Non-pigmented ciliary epithelial cell (primary cell): Measurements from ENCODE around the gene PDIA4.
"Not testable (repeated sequence)": the region's sequence is repeated elsewhere in the genome, so short reads cannot be mapped to it uniquely, and the experiment has no call there.

ENCODE experiments used
- DNase-seq: peaks from one replicate; pipeline ENCODE4 v3.0.0-alpha.2; 2010; ENCODE audit warnings: low read depth

Gene PDIA4

DNA sequence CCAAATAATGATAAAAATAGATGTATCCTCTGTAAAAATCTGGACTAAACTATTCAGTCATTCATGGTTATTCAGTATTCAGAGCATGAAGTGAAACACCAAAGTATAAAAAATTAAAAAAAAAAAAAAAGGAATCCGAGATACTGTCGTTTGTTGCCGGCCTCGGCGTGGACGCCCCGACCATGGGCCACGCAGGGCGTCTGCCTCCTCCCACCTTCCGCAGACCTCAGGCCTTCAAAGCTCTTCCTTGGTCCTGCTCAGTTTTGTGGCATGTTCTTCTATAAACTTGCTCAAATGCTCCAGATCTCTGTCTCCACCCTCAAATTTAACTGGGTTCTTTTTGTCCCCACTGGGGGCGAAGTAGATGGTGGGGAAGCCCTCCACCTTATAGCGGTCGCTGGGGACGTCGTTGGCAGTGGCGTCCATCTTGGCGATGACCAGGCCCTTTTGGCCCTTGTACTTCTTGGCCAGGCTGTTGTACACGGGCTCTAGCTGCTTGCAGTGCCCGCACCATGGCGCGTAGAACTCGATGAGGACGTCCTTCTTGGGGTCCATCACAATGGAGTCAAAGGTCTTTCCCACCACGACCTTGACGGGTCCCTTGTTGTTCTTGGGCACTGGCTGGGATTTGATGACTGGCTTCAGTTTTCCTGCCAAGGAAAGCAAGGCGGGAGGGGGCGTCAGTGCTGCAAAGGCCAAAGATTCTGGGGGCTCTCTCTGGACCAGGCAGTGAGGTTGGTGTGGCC is 24.6 kb downstream of the PDIA4 start:
- DNase-seq, result no peak

DNA sequence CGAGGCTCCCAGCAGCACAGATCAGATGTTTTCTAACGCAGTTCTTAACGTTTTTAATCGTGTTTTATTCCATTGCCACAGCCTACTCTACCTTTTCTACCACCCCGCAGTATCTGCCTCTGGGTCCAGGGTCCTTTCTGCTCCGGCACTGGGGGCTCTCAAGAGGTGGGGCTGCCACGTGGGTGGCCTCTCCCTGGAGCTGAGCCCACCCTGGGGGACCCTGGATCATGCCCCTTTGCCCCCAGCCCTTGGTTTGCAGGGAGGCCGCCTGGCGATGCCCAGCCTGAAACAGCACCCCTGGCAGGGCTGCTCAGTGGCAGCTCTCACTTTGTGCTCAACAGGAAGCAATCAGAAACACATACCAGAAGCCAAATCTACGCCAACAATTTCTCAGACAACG is 25.3 kb downstream of the PDIA4 start:
- no peak for DNase-seq

DNA sequence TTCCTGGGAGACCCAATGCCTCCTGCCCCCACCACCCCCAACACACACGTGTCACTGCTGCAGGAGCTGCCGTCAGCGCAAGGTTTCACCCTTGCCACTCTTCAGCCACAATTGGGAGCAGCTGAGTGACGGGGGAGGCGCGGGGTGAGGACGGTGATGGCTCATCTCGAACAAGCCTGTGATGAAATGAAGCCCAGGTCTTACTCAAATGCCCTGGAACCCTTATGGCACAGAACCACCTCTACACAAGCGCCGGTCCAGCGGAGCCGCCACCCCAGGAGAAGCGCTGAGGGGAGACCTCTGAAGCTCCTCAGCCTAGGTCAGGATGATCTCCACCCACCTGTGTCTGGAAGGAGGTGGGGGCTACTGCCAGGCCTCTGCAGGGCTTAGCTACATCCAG is 25.7 kb downstream of the PDIA4 start:
- DNase-seq, result no peak

DNA sequence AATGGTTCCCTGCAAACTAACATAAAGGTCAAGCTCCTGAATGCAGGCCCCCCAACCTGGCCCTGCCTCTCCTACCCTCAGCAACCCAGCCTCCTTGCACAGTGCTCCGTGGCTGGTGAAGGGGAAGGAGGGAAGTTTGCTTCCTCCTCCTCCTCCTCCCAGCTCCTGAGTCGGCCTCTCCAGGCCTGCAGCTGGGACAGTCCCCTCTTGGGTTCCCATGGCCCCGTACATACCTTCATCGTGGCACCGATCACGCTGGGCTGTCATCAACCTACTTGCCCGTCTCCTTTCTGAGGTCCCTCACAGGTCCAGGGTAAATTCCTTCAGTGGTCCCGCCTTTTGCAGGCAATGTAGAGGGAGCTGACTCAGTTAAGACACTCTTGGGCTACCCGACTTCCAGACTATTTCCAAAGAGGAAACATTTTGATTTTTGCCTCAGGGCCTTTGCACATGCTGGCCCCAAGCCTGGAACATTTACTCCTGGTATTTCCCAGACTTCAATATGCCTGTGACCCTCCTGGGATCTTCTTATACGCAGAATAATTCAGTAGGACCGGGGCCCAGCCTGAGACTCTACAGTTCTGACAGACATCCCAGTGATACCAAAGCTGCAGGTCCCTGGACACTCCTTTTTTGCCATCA is 26.8 kb downstream of the PDIA4 start:
- DNase-seq, result no peak

DNA sequence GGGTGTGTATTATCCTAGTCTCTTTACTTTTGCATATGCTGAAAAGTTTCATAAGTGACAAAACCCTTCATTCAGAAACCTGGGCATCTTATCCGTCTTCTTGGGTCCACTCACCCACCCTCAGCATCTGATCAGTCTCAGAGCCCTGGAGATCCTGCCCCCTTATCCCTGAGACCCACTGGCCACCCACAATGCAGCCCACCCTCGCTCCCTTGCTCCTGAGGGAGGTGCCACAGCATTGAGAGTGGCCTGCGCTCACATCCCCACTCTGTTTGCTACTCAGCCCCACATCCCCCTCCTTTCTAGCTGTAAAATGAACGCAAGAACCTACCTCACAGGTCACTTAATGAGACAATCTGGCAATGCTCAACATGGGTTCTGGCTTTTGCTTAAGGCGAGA is 27.3 kb downstream of the PDIA4 start:
- no peak for DNase-seq

DNA sequence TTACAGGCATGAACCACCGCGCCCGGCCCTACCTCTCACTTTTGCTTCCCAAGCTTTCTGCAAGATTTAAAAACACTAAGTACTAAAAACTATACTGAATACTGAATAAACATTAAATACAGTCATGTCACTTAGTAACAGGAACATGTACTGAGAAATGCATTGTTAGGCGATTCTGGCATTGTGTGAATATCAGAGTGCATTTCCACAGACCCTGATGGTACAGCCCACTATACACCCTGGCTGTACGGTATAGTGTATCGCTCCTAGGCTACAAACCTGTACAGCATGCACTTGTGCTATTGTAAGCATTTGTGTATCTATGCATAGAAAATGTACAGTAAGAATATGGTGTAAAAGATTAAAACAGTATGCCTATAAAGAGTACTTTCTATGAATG is 29.1 kb downstream of the PDIA4 start:
- DNase-seq, result no peak

DNA sequence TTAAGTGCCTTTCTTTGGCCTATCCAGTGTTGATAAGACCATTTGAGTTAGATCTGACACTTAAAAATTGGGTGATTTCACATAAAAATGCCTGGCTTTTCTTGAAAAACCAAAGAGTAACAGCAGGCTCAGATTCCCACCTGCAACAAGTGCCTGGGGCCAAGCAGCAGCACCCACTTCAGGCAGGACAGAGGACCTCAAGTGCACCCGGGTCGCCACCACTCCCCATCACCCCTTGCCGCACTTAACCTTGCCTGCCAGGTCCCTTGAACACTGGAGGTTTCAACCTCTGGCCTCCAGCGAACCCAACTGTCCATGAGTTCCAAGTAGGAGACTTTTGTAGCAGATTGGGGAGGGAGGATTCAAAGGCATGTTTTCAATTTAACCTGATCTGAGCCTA is 30.8 kb downstream of the PDIA4 start:
- no peak for DNase-seq

DNA sequence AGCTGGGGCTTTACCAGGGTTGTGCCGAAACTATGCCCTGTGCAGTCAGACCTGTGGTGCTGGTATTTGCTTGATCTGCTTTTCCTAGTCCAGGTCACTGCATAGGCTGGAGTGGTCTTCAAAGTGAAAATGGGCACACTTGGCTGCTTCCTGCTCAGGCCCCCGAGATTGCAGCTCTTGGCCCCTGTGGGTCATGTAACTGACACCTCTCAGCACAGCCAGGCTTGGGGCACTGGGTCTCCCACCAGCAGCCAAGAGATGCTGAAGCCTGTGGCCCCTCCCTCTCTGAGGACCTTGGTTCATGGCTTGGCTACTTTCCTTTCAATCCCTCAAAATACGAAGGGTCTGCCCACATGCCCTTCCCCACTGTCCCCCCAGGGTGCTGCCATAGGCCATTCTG is 33.7 kb downstream of the PDIA4 start:
- no peak for DNase-seq

DNA sequence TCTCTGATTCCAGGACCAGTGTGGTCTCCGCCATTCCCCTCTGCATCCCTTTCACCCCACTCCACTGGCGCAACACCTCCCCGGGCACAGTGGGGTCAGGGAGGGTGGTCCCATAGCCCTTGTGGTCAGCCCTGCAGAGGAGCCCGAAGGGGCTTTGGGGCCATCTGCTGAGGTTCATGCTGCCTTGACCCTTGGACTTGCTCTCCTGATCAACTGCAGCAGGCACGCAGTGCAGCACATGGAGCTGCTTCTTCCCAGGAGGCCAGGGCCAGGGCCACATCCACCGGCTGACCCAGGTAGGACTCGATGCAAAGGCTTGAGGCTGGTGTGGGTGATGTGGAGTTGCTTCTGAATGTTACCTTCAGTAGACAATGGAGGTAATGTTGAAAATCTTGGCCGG is 35.1 kb downstream of the PDIA4 start:
- no peak for DNase-seq

DNA sequence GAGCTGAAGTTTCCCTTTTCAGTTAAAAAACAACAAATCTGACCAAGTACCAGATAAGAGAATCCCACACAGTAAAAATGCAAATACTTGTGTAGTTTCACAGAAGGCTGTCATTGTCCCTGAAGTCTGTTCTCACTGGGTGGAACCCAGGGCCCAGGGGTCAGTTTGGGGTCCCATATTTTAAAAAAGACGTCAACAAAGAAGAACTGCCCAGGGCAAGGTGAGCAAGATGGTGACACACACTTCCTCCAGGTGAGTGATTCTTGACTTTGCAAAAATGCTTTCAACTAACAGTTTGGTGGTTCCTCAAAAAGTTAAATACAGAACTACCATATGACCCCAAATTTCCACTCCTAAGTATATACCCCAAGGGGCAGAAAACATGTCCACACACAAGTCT is 36.8 kb downstream of the PDIA4 start:
- DNase-seq, result no peak

DNA sequence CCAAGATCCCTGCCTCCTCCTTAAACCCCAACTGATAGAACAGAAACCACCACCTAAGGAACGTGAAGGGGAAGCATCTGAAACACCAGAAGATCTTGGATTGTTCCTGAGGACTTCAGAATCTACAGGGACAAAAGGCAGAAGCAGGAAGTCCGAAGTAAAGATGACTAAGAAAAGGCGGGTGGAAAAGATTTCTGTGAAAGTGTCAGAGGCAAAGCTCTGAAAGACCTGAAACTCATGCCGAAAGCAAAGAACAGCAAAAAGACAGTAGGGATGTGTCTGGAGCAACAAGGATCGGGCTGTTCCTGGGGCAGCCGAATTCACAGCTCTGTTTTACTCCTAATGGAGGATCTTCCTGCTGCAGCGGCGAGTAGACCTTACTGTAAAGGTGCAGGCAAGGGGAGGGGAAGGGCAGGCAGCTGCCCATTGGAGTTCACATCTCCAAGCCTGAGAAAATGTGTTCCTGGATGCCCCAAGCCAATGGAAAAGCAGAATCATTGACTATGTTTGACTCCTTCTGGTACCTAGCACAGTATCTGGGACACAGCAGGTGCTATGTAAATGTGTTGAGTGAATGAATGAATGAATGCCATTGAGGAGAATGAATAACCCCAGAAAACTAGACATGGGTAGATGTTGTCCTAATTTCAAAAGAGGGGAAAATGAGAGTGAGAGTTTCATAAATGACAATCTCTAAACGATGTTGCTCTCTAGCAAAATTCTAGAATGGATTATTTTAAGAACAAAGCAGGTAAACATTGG is 40.4 kb downstream of the PDIA4 start:
- no peak for DNase-seq

DNA sequence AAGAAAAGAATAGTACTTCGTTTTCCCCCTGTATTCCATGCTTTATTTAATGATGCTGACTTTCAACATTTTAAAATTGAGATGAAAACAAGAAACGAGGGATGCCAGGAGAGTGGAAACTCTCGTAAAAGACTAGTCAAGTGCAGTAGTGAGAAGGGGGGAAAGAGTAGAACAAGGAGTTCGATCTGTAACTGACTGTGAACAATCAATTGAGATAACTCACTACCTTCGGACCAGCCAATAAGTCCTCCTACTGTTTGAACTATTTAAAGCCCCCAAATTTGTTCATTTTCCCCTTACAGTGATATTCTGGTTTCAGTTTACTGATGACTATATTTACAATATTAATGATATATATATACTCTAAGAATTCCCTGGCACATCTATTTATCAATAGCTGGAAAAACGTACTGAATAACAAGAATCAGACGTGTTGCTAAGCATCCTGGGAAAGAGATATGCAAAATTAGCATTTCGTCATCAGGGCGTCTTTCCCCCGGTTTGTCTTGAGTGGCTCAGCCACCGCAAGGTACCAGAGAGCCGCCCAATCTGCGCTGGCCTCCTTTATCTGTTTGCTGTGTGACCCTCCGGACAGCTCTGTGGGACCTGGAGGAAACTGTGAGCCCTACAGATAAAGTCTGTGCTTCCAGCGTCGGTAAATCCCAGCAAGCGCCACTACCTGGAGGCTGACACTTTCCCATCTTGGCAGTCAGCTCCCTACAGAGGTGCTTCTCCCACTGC is 41.1 kb downstream of the PDIA4 start:
- DNase-seq, result peak; percentile 73

DNA sequence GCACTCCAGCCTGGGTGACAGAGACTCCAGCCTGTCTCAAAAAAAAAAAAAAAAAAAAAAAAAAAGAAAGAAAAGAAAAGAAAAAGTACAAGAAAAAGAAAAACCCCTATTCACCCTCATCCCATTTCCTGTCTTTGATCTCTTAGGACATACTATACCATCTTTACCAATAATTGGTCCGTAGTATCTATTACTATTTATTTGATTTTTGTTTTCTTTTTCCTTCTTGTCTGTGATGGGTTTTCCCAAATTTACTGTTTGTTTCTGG is 41.6 kb downstream of the PDIA4 start:
- no peak for DNase-seq

DNA sequence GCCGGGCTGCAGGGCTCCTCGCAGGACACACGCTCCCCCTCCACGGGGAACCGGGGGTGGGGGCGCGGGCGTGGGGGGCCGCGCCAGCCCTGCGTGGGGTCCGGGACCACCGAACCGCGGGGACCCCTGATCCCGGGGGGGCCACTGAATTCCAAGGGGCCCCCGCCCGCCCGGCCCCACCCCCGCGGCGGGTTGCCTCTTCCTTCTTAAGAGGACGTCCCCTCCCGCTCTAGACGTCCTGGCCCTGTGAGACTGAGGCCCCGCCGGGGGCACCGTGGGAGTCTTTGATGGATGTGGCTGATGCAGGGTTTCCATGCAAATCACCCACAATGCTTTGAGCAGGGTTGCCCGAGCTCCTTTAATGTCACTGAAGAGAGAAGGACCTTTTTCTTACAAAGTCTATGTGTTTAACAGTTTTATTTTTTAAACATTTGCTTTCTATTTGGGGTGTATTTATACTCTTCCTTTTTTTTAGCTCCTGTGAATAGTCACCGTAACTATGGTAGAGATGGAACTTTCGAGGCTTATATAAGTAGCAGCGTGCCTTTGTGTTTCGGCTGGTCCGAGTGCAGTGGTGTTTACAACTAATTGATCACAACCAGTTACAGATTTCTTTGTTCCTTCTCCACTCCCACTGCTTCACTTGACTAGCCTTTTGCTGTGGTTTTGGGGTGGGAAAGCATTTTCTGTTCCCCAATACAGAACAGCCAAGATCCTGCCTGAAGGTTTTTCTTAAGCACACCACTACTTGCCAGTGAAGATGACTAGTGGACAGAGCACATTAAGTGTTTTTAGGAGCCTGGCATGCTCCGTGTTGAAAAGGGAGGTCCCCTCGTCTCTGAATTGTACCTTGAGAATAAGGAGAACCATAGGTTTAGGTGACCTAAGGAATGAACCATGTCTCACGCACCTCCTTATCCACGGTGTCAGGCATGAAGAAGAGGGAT is 44.8 kb downstream of the PDIA4 start:
- no peak for DNase-seq

DNA sequence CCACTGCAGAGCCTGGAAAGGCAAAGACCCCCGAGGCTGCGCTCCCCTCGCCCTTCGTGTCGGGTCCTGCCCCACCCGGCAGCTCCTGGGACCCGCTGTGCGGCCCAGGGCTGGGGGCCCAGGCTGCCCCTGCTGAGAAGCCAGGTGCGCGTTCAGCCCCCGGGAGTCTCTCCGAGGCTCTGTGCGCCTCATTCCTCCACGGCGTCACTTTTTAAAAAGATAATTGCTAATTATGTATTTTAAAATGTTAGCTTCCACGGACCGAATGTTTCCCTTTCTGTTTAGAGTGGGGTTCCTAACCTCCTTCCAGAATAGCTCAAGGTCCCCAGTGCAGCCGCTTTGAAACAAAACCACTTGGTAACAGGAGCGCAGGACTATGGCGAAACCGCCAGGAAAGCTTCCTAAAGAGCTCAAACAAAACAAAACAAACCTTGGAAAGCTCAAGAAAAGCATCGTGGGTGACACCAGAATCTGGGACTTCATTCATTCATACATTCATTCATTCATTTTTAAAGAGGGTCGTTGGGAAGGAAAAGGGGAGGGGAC is 45.6 kb downstream of the PDIA4 start:
- no peak for DNase-seq

DNA sequence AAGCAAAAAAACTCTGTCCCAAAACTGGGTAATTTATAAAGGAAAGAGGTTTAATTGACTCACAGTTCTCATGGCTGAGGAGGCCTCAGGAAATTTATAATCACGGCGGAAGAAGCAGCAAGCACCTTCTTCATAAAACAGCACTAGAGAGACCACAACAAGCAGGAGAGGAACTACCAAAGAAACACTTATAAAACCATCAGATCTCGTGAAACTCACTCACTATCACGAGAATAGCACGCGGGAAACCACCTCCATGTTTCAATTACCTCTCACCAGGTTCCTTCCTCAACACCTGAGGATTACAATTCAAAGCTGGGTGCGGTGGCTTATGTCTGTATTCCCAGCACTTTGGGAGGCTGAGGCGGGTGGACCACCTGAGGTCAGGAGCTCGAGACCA is 48.5 kb downstream of the PDIA4 start:
- no peak for DNase-seq

DNA sequence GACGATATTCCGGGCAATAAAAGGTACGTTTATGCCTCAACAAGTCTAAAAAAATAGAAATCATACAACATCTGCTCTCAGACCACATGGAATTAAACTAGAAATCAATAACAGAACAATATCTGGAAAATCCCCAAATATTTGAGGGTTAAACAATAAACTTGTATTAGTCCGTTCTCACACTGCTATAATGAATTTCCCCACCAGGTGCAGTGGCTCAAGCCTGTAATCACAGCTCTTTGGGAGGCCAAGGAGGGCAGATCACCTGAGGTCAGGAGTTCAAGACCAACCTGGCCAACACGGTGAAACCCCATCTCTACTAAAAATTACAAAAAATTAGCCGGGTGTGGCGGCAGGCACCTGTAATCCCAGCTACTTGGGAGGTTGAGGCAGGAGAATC is 49.2 kb downstream of the PDIA4 start:
- not testable (repeated sequence) for DNase-seq

DNA sequence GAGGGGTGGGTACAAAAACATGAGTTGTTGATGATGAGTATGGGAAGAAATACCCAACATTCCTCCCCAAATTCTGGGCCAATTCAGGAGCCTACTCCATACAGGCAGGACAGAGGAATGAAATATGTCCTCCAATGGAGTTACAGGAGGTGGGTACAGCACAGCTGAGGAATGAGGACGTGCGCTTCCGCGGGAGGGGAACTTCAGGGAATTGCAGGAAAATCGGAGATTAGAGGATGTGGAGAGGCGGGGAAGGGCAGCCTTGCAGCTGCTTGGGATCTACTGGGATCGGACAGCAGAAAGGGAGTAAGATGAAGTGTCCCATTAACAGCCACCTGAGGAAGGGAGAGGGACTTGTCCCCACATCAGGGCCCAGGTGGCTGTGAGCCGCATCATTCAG is 50.2 kb downstream of the PDIA4 start:
- DNase-seq, result no peak

DNA sequence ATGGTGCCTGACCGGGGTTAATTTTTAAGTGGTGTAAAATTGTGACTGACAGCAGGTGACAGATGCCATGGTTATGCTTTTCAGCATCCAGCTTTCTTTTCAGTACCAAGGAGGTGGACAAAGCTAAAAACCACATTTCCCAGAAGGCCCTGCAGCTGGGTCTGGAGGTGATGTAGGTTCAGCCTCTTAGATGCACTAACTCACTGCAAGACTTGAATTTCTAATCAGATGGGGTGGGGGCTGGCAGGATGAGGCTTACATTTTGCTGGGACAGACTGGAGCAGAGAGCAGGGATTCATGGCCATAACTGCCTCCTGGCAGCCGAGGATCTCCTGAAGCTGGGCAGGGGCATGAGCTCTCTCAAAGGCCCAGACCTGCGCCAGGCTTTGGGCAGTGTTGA is 52.4 kb downstream of the PDIA4 start:
- no peak for DNase-seq

DNA sequence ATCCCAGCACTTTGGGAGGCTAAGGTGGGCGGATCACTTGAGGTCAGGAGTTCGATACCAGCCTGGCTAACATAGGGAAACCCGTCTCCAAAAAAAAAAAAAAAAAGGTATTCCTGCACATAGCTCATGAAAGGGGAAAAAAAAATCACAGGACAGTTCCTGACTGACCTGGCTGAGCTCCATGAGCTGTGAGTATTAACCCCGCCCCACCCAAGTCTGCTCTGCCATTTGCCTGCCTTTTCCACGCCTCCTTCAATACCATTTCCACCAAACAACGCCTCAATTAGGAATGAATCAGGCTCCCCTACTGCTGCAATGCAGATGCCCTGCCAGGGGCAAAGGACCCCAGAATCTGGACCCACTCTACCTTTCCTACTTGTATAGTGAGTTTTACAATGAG is 55.0 kb downstream of the PDIA4 start:
- no peak for DNase-seq

DNA sequence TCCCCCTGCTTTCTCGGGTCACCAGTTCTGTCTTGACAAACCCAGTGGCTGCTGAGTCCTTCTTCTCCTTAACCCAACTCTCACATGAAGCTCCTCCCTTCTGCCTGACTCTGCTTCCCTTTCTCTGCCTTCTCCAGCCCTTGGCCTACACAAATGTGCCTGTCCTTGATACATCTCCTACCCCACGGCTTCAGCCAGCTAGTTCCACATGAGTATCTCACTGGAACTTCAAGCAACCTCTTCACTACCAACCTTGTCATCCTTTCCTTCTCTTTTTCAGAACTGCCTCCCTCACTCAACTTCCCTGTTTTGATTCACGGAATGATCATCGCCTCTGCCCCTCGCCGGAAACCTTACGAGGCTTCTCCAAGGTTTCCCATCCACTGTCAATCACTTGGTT is 55.9 kb downstream of the PDIA4 start:
- DNase-seq, result no peak

DNA sequence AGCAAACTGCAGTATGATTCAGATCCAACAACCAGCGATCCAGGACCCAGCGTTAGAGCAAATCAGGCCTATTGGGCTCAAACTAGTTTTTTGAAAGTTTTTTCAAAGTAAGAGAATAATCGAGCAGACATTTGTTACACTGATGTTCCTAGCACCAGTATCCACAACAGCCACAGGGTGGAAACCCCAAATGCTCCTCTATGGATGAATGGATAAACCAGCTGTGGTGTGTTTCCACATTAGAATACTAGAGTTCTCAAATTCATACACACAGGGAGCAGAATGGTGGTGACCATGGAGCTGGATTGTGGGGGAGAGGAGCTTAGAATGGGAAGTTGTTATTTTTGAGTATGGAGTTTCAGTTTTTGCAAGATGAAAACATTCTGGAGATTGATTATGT is 60.7 kb downstream of the PDIA4 start:
- no peak for DNase-seq
